T-helper 17 cell (primary cell): ENCODE data around the gene DNAI2. TPM values are rescaled to one million over a fixed set of nuclear protein-coding genes. Genes with fewer than 3 reads are reported as not detected.
"Not testable (repeated sequence)": the region's sequence is repeated elsewhere in the genome, so short reads cannot be mapped to it uniquely, and the experiment has no call there.

Experiments used
- ATAC-seq: fragments of 150-1000 bp; cut with Tn5 transposase; 2 replicates; pipeline ENCODE4 v1.10.0; 2021; ENCODE audit warnings: mild to moderate bottlenecking, moderate library complexity
- DNase-seq, 3 donors: peaks; one replicate each; pipeline versions ENCODE4 v3.0.0 to v3.0.0-alpha.2; 2020 to 2021
- H3K9me3 ChIP-seq: one replicate; pipeline ENCODE4 v1.7.0; 2013; ENCODE audit warnings: low read length, mild to moderate bottlenecking; ENCODE audit not compliant: control insufficient read depth, poor library complexity, severe bottlenecking
- H3K27ac Mint-ChIP-seq: one replicate; pipeline ENCODE4 v1.8.0; 2022; ENCODE audit warnings: mild to moderate bottlenecking, moderate library complexity, mixed read lengths
- H3K27me3 Mint-ChIP-seq: one replicate; pipeline ENCODE4 v1.8.0; 2022; ENCODE audit warnings: mixed read lengths
- H3K36me3 Mint-ChIP-seq: one replicate; pipeline ENCODE4 v1.8.0; 2022; ENCODE audit warnings: low read depth, mixed read lengths
- H3K4me1 Mint-ChIP-seq: one replicate; pipeline ENCODE4 v1.8.0; 2022; ENCODE audit warnings: mild to moderate bottlenecking, mixed read lengths
- H3K4me3 Mint-ChIP-seq: one replicate; pipeline ENCODE4 v1.8.0; 2022; ENCODE audit warnings: mild to moderate bottlenecking, moderate library complexity, mixed read lengths
- total RNA-seq, 4 donors: library from RNA in 2 of 4; stranded (reverse) in 2 of 4; gene quantifications; one replicate each; pipeline ENCODE4 v1.2.3 and lab custom pipeline; 2022 to 2026

DNAI2 gene
- total RNA-seq, 2 donors from 2014 or later: 4.1 to 4.2 TPM

DNA sequence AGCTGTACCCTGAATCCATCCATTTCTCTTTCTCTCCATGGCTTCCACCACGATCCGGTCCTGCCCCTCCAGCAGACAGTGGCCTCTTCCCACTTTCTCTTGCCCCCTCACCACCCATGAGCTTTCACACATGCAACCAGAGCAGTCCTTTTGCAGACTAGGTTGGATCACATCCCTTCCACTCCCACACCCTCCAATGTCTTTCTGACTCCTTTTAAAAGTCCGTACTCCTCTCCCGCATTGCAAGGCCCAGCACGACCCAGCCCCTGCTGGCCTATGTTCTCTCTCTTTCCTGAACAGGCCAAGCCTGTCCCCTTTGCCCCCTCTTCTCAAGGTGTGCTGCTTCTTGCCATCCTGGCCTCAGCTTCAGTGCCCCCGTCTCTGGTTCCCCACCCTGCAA is 22.5 kb upstream of the DNAI2 start:
- ATAC-seq (no peak), DNase-seq (no peak)
- peaks cover 2% of the 10 kb centered on the region for H3K36me3 Mint-ChIP-seq
- H3K4me1 Mint-ChIP-seq: peaks cover 6% of the 10 kb centered on the region
- H3K27me3 Mint-ChIP-seq: no peaks in the 10 kb centered on the region
- peak overlapping the region; percentile 2 for H3K27ac Mint-ChIP-seq
- no peak overlapping the region for H3K4me3 Mint-ChIP-seq
- H3K9me3 ChIP-seq: no peaks in the 10 kb centered on the region

DNA sequence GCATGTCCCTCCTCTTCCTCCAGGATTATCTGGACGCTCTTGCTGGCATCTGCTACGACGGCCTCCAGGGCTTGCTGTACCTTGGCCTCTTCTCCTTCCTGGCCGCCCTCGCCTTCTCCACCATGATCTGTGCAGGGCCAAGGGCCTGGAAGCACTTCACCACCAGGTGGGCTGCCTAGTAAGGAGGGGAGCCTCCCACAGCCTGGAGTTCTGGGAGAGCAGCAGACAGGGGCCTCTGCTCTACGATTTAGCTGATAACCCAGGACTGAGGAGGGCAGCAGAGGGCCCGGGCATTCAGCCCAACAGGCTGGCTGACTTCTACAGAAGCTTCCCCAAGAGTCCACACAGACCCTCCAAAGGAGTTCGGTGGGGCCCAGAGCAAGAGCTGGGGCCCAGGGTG is 21.8 kb upstream of the DNAI2 start:
- Mint-ChIP-seq H3K27me3 (no peaks in the 10 kb centered on the region), H3K4me3 (no peak overlapping the region), H3K36me3 (peaks cover 2% of the 10 kb centered on the region), H3K27ac (peak overlapping the region; percentile 72), H3K4me1 (peaks cover 4% of the 10 kb centered on the region)
- no peak for DNase-seq
- no peaks in the 10 kb centered on the region for H3K9me3 ChIP-seq
- no peak for ATAC-seq

DNA sequence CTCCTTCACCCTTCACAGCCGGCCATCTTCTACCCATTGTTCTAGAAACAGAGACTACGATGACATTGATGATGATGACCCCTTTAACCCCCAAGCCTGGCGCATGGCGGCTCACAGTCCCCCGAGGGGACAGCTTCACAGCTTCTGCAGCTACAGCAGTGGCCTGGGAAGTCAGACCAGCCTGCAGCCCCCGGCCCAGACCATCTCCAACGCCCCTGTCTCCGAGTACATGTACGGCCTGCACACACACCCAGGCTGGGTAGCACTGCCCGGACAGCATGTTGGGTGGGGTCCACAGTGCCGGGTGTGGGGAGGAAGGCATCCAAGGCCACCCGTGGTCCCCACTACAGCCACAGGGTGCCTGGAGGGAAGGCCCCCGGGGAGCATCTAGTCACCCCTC is 21.0 kb upstream of the DNAI2 start:
- peaks cover 2% of the 10 kb centered on the region for H3K36me3 Mint-ChIP-seq
- H3K4me3 Mint-ChIP-seq: no peak overlapping the region
- DNase-seq (no peak), ATAC-seq (no peak)
- no peak overlapping the region for H3K27ac Mint-ChIP-seq
- H3K27me3 Mint-ChIP-seq: no peaks in the 10 kb centered on the region
- H3K9me3 ChIP-seq: no peaks in the 10 kb centered on the region
- H3K4me1 Mint-ChIP-seq: peaks cover 4% of the 10 kb centered on the region

DNA sequence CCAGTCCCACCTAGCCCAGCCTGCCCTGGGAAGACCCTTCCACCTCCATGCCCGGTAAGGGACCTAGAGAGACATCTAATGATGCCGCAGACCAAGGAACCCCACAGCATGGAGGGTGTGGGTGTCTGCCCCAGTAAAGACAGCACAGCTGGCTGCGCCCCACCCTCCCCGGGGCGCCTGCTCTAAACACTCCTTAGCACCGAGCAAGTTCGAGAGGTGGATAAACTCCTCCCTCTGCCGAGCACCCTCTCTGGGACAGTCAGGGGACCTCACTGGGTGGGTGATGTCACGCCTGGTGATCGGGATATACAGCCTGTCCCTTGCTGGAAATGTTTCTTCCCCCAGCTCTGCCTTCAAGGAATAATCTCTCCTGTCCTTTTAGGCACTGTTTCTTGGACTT is 16.7 kb upstream of the DNAI2 start:
- DNase-seq: no peak
- peak overlapping the region; percentile 16 for H3K27ac Mint-ChIP-seq
- no peaks in the 10 kb centered on the region for H3K27me3 Mint-ChIP-seq
- no peak overlapping the region for H3K4me3 Mint-ChIP-seq
- H3K4me1 Mint-ChIP-seq: no peaks in the 10 kb centered on the region
- peaks cover 2% of the 10 kb centered on the region for H3K36me3 Mint-ChIP-seq
- no peak for ATAC-seq
- H3K9me3 ChIP-seq: no peaks in the 10 kb centered on the region

DNA sequence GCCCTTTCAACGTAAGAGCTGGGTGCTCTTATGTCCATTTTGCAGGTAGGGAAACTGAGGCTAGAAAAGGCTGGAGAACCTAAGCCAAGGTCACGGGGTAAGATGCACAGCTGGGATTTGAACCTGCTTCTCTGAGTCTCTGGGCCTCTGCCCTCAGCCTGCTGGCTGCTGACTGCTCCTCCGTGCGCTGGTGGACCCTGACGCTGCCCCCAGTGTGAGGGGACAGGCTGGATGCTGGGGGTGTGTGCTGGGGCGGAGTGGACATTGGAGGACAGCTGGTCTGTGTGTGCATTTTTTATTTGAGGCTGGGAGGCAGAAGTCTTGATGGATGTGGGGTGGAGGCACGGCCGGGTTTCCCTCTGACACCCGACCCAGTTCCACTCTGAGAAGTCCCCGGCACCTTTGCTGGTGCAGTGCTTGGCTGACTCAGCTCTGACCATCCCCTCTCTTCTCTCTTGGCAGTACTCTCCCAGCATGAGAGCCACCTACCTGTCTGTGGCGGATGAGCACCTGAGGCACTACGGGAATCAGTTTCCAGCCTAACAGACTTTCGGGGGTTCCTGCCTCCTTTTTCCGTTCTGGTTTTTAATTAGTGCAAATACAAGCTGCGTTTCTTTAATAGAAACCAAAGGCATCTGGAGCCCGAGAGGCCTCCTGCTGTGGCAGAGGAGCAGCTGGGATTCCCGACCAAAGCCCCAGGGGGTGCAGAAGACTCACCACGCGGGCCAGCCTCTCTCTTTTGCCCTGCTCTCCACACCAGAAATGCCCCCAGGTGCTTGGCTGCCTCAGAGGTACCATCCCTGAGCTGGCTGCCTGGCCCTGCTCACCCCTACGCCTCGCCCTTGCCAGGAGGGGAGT is 14.1 kb upstream of the DNAI2 start:
- no peaks in the 10 kb centered on the region for H3K9me3 ChIP-seq
- ATAC-seq (no peak), DNase-seq (no peak)
- Mint-ChIP-seq H3K4me3 (peak overlapping the region; percentile 28), H3K27me3 (no peaks in the 10 kb centered on the region), H3K36me3 (no peaks in the 10 kb centered on the region), H3K27ac (no peak overlapping the region), H3K4me1 (peaks cover 4% of the 10 kb centered on the region)

DNA sequence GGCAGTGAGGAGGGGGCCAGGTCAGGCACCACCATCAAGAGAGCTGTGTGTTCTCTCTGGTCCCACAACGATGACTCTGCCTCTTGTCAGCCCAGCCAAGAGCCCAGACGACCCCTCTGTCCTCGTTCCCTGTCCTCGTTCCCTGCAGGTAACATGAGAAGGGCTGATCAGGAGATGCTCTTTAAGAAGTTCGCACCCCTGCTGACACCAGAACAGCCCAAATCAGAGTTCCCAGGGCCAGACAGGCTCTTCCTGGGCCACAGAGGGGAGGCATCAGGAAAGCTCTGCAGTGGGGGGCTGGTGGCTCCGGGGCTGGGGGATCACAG is 13.5 kb upstream of the DNAI2 start:
- H3K9me3 ChIP-seq: no peaks in the 10 kb centered on the region
- Mint-ChIP-seq H3K4me1 (peaks cover 4% of the 10 kb centered on the region), H3K4me3 (no peak overlapping the region), H3K36me3 (no peaks in the 10 kb centered on the region), H3K27me3 (no peaks in the 10 kb centered on the region), H3K27ac (no peak overlapping the region)
- ATAC-seq (no peak), DNase-seq (no peak)

DNA sequence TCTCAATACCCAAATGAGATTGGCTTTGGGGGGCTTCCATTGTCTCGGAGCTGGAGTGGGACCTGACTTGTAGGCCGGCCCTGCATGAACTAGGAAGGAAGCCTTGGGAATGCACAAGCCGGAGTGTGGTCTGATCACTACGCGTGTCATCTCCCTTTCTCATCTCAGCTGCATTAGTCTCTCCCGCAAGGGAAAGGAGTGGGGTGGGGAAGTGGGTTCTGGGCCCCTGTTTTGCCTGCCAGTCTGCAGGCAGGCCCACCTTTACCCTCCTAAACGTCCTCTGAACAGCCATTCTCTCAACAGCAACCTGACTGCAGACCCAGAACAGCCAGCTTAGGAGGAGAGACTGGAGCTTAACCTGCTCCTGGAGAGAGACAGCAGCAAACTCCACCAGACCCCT is 11.4 kb upstream of the DNAI2 start:
- H3K4me3 Mint-ChIP-seq: no peak overlapping the region
- H3K36me3 Mint-ChIP-seq: no peaks in the 10 kb centered on the region
- ATAC-seq: no peak
- H3K27me3 Mint-ChIP-seq: peaks cover under 1% of the 10 kb centered on the region
- peaks cover 8% of the 10 kb centered on the region for H3K4me1 Mint-ChIP-seq
- no peak overlapping the region for H3K27ac Mint-ChIP-seq
- no peak for DNase-seq
- no peaks in the 10 kb centered on the region for H3K9me3 ChIP-seq

DNA sequence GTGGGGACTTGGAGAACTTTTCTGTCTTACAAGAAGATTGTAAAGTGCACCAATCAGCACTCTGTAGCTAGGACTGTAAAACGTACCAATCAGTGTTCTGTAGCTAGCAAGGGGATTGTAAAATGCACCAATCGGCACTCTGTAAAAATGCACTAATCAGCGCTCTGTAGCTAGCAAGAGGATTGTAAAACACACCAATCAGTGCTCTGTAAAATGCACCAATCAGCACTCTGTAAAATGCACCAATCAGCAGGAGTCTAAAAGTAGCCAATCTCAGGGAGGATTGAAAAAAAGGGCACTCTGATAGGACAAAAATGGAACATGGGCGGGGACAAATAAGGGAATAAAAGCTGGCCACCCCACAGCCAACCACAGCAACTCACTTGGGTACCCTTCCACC is 7.0 kb upstream of the DNAI2 start:
- H3K27ac Mint-ChIP-seq, H3K4me3 Mint-ChIP-seq, ATAC-seq, DNase-seq, H3K36me3 Mint-ChIP-seq, H3K9me3 ChIP-seq, H3K27me3 Mint-ChIP-seq: not testable (repeated sequence)
- peaks cover 15% of the 10 kb centered on the region for H3K4me1 Mint-ChIP-seq

DNA sequence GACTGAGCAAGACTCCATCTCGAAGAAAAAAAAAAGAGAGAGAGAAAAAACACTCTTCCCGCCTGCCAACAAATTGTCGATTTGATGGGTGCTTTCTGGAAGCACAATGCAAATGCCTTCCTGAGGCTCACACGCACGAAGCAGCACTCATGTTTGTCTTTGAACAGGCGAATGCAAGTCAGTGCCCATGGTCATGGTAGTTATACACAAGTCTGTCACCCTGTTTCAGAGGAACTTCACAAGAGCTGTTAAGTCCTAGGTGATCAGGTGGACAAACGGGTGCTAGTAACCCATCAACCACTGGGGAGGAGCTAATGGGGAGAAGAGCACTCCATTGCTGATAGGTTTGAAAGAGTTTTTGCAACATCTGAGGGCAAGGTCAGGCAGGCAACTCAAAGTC is 6.5 kb upstream of the DNAI2 start:
- H3K27me3 Mint-ChIP-seq: peaks cover 7% of the 10 kb centered on the region
- H3K36me3 Mint-ChIP-seq: no peaks in the 10 kb centered on the region
- peaks cover 15% of the 10 kb centered on the region for H3K4me1 Mint-ChIP-seq
- DNase-seq: no peak
- no peaks in the 10 kb centered on the region for H3K9me3 ChIP-seq
- H3K27ac Mint-ChIP-seq: peak overlapping the region; percentile 81
- ATAC-seq: no peak
- H3K4me3 Mint-ChIP-seq: peak overlapping the region; percentile 47

DNA sequence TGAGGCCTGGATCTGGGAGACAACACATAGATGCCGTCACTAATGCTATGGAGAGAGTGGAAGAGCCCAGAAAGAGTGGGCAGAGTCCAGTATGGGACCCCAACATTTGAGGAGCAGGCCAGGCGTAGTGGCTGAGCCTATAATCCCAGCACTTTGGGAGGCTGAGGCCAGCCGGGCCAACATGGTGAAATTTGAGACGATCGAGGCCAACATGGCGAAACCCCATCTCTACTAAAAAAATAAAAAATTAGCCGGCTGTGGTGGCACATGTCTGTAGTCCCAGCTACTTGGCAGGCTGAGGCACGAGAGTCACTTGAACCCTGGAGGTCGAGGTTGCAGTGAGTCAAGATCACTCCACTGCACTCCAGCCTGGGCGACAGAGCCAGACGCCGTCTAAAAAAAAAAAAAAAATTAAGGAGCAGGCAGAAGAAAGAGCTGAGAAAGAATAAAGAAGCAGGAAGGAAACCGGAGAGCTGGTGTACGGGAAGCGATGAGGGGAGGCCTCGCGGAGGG is 6.0 kb upstream of the DNAI2 start:
- H3K4me1 Mint-ChIP-seq: peaks cover 17% of the 10 kb centered on the region
- H3K36me3 Mint-ChIP-seq: no peaks in the 10 kb centered on the region
- H3K9me3 ChIP-seq: no peaks in the 10 kb centered on the region
- ATAC-seq (no peak), DNase-seq (no peak)
- H3K27me3 Mint-ChIP-seq: peaks cover 7% of the 10 kb centered on the region
- peak overlapping the region; percentile 81 for H3K27ac Mint-ChIP-seq
- H3K4me3 Mint-ChIP-seq: peak overlapping the region; percentile 47

DNA sequence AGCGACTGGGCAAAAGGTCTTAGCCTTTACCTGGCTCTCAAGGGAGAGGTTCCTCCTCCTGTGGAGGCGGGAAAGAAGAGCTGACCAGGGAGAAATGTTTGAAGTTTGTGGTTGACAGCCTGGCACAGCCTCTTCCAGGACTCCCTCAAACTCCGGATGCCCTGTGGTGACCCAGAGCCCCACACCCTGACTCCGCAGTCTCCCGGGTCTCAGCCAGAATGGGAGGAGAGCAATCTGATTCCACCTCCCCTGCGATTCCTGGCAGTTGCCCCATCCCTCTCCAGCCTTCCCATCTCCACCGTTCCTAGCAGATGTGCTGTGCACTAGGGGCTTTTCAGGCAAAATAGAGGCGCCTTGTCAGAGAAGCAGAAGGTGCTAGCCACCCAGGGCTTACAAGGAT is 5.5 kb upstream of the DNAI2 start:
- Mint-ChIP-seq H3K4me3 (no peak overlapping the region), H3K4me1 (peaks cover 15% of the 10 kb centered on the region)

DNA sequence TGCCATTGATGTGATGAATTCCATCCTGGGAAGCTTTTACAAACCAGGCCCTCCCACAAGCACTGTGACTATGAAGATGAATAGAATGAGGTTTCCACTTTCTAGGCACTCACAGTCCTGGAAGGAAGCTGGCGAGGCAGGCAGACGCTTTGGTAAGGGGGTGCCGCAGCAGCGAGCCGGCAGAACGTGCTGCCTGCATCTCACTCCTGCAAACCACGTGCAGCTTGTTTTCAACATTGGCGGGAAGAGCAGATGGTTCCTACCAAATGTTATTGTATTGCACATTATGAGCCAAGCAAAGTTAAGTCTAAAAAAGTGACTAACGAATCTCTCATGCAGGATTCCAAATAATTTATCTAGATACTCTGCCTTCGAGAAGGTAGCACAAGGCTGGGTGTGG is 3.7 kb upstream of the DNAI2 start:
- H3K4me1 Mint-ChIP-seq: peaks cover 30% of the 10 kb centered on the region
- peaks cover 7% of the 10 kb centered on the region for H3K27me3 Mint-ChIP-seq
- DNase-seq: no peak
- ATAC-seq: no peak
- no peaks in the 10 kb centered on the region for H3K9me3 ChIP-seq
- no peaks in the 10 kb centered on the region for H3K36me3 Mint-ChIP-seq
- H3K4me3 Mint-ChIP-seq: no peak overlapping the region
- H3K27ac Mint-ChIP-seq: peak overlapping the region; percentile 9

More for the DNA sequence above, 5.5 kb upstream of the DNAI2 start:
- H3K27ac Mint-ChIP-seq: peak overlapping the region; percentile 37
- no peaks in the 10 kb centered on the region for H3K9me3 ChIP-seq
- DNase-seq: no peak
- peaks cover 7% of the 10 kb centered on the region for H3K27me3 Mint-ChIP-seq
- no peaks in the 10 kb centered on the region for H3K36me3 Mint-ChIP-seq
- ATAC-seq: no peak

DNA sequence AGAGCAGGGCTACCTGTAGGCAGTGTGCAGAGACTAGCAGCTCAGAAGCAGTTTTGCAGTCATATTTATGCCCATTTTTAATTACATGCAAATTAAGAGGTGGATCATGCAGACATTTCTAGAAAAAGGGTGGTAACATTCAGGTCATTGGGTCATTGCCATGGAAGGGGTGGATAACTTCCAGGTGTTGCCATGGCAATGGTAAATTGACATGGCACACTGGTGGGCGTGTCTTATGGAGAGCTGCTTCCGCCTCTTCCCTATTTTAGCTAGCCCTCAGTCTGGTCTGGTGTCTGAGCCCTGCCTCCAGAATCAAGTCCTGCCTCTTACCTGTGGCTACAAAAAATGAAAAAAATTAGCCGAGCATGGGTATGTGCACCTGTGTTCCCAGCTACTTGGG is 2.8 kb upstream of the DNAI2 start:
- H3K36me3 Mint-ChIP-seq: no peaks in the 10 kb centered on the region
- H3K27me3 Mint-ChIP-seq: peaks cover 7% of the 10 kb centered on the region
- no peak overlapping the region for H3K4me3 Mint-ChIP-seq
- DNase-seq (no peak), ATAC-seq (no peak)
- no peaks in the 10 kb centered on the region for H3K9me3 ChIP-seq
- H3K27ac Mint-ChIP-seq: no peak overlapping the region
- H3K4me1 Mint-ChIP-seq: peaks cover 35% of the 10 kb centered on the region

DNA sequence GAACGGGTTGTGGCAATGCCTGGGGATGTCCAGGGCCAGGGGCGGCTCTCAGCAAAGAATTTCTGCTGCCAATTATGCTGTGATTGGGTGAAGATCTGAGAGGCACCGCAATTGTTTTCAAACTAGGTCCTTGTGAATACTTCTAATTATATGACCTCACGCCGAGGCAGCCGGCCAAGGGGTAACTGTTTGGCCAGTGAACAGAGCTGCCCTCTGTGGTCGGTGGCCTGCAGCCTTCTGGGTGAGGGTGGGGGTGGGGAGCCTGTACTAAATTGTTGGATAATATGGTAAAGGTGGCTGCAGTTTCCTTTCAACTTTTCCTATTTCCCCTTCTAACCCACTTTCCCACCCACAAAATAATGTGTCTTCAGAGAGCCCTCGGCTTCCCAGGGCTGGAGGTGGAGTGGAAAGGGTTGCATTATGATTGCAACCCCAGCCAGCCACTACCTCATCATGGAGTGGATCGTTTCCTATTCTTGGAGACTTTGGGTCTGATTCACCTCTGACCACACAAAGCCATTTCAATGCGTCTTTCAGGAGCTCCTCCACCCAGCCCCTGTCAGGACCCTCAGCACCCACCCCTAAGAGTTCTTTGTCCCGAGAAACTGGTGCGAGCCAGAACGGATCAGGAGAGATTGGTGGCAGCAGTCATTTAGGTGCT is 2.0 kb upstream of the DNAI2 start:
- peaks cover 42% of the 10 kb centered on the region for H3K4me1 Mint-ChIP-seq
- no peaks in the 10 kb centered on the region for H3K36me3 Mint-ChIP-seq
- H3K4me3 Mint-ChIP-seq: no peak overlapping the region
- no peaks in the 10 kb centered on the region for H3K9me3 ChIP-seq
- no peak overlapping the region for H3K27ac Mint-ChIP-seq
- ATAC-seq: no peak
- DNase-seq: no peak
- peaks cover 7% of the 10 kb centered on the region for H3K27me3 Mint-ChIP-seq
